Measurements from ENCODE around the gene S1PR4.

GRCh38 chr19:3175781-3176714 lies 2.5 kb upstream of the S1PR4 start:
- TF ChIP-seq GATA2 (IDR thresholded peaks at IDR 0.05; ENCODE audit: low read depth, low read length), result no peak
- no peak for TF ChIP-seq GATA3 (IDR thresholded peaks at IDR 0.05; ENCODE audit: low read depth, low read length)

Measured in SH-SY5Y (cell line).